SK-N-SH (cell line): ENCODE results near the gene SEMA3F. TPM values are rescaled to one million over a fixed set of nuclear protein-coding genes. Genes with fewer than 3 reads are reported as not detected.

ENCODE experiments used
- CTCF ChIA-PET: fragments of 300-600, 350-600 bp; formaldehyde crosslinking; extraction: SDS; loops from one replicate; lab custom pipeline; 2021; lab: Yijun Ruan, JAX
- POLR2A ChIA-PET: fragments of 350-600 bp; sonication (Branson Sonifier 250); formaldehyde crosslinking; extraction: SDS; loops from one replicate; lab custom pipeline; 2020; ENCODE audit warnings: antibody characterized with exemption, inconsistent platforms; lab: Yijun Ruan, JAX
- DNase-seq: peaks from one replicate; pipeline ENCODE4 v3.0.0; 2012
- H2AFZ ChIP-seq: fragments of 200-600 bp; sonication (generic); 2 replicates; pipeline ENCODE4 v1.8.1; 2016; ENCODE audit warnings: antibody characterized with exemption, mild to moderate bottlenecking, low read depth
- H3F3A ChIP-seq: fragments of 200-600 bp; sonication (generic); replicated peaks from 2 replicates; pipeline ENCODE3; 2016; ENCODE audit warnings: antibody characterized with exemption, mild to moderate bottlenecking; ENCODE audit not compliant: insufficient read depth
- H3K27ac ChIP-seq, 2 experiments: fragments of 200-500 bp in 1 of 2; fragments of 200-600 bp in 1 of 2; sonication (Bioruptor generic) in 1 of 2; sonication (generic), shearing (Covaris generic) in 1 of 2; 2 replicates each; pipeline versions ENCODE4 v1.5.1 to v1.6.1; 2014 to 2016; ENCODE audit warnings: low read depth in 2 of 2, inconsistent platforms in 1 of 2, low read length in 1 of 2, mild to moderate bottlenecking in 1 of 2, mixed read lengths in 1 of 2
- H3K27me3 ChIP-seq: fragments of 200-600 bp; sonication (generic), shearing (Covaris generic); 2 replicates; pipeline ENCODE4 v1.6.1; 2016; ENCODE audit warnings: mixed run types; ENCODE audit not compliant: insufficient read depth
- H3K36me3 ChIP-seq, 2 experiments: fragments of 200-500 bp in 1 of 2; fragments of 200-600 bp in 1 of 2; sonication (Bioruptor generic) in 1 of 2; sonication (generic) in 1 of 2; replicated peaks in 1 of 2; 2 replicates each; pipeline versions ENCODE3 to v1.5.1; 2014 to 2016; ENCODE audit warnings: low read length in 1 of 2, mild to moderate bottlenecking in 1 of 2; ENCODE audit not compliant: insufficient read depth in 2 of 2, control insufficient read depth in 1 of 2
- H3K4me1 ChIP-seq, 2 experiments: fragments of 200-500 bp in 1 of 2; fragments of 200-600 bp in 1 of 2; sonication (Bioruptor generic) in 1 of 2; sonication (generic), shearing (Covaris generic) in 1 of 2; 2 replicates each; pipeline versions ENCODE4 v1.5.1 to v1.6.1; 2014 to 2016; ENCODE audit warnings: low read depth in 1 of 2, low read length in 1 of 2, mixed run types in 1 of 2; ENCODE audit not compliant: insufficient read depth in 2 of 2, control insufficient read depth in 1 of 2
- H3K4me2 ChIP-seq: fragments of 200-600 bp; sonication (generic), shearing (Covaris generic); 2 replicates; pipeline ENCODE4 v1.6.1; 2017; ENCODE audit warnings: mixed run types
- H3K4me3 ChIP-seq, 2 experiments: fragments of 200-500 bp in 1 of 2; fragments of 200-600 bp in 1 of 2; sonication (Bioruptor generic) in 1 of 2; sonication (generic), shearing (Covaris generic) in 1 of 2; 2 replicates each; pipeline versions ENCODE4 v1.5.1 to v1.8.1; 2014 to 2016; ENCODE audit warnings: low read depth in 2 of 2, inconsistent platforms in 1 of 2, low read length in 1 of 2, mild to moderate bottlenecking in 1 of 2, mixed read lengths in 1 of 2, moderate library complexity in 1 of 2
- H3K79me2 ChIP-seq: fragments of 200-600 bp; sonication (generic); 2 replicates; pipeline ENCODE4 v1.8.1; 2017; ENCODE audit warnings: mild to moderate bottlenecking; ENCODE audit not compliant: insufficient read depth
- H3K9ac ChIP-seq: fragments of 200-600 bp; sonication (generic); 2 replicates; pipeline ENCODE4 v1.6.1; 2017; ENCODE audit warnings: mixed run types
- H3K9me2 ChIP-seq: fragments of 200-600 bp; sonication (generic); 2 replicates; pipeline ENCODE4 v1.6.1; 2017; ENCODE audit warnings: mixed run types
- H3K9me3 ChIP-seq: fragments of 200-600 bp; sonication (generic); 2 replicates; pipeline ENCODE4 v1.6.1; 2017; ENCODE audit warnings: mixed run types, mild to moderate bottlenecking, moderate library complexity
- H4K20me1 ChIP-seq: fragments of 200-600 bp; sonication (generic); 2 replicates; pipeline ENCODE4 v1.6.1; 2017; ENCODE audit warnings: mild to moderate bottlenecking, mixed run types; ENCODE audit not compliant: insufficient read depth
- CHD2 ChIP-seq: fragments of 150-350 bp; IDR thresholded peaks from 2 replicates; pipeline ENCODE4 v1.6.1; 2018; ENCODE audit warnings: low read length; ENCODE audit not compliant: partially characterized antibody
- CTCF ChIP-seq: fragments of 200-600 bp; sonication (generic); IDR thresholded peaks from 2 replicates; pipeline ENCODE4 v1.6.1; 2017; ENCODE audit warnings: antibody characterized with exemption, mild to moderate bottlenecking, moderate library complexity
- EP300 ChIP-seq, 2 experiments: IDR thresholded peaks; 2 replicates each; pipeline versions ENCODE4 v1.4.0 to v1.6.1; 2012; ENCODE audit warnings: borderline replicate concordance in 1 of 2, low read depth in 1 of 2, low read length in 1 of 2
- FOXJ3 ChIP-seq: sonication (generic); formaldehyde crosslinking; IDR thresholded peaks from 2 replicates; pipeline ENCODE4 v1.5.1; 2020; ENCODE audit warnings: mild to moderate bottlenecking, missing genetic modification reagents
- GABPA ChIP-seq: IDR thresholded peaks from 2 replicates; pipeline ENCODE4 v1.4.0; 2012; ENCODE audit warnings: low read depth, mild to moderate bottlenecking
- IRF3 ChIP-seq: fragments of 150-350 bp; IDR thresholded peaks from 2 replicates; pipeline ENCODE4 v1.6.1; 2016; ENCODE audit warnings: mild to moderate bottlenecking, low read depth, low read length
- JUND ChIP-seq: IDR thresholded peaks from 2 replicates; pipeline ENCODE4 v1.4.0; 2012
- MXI1 ChIP-seq: IDR thresholded peaks from 2 replicates; pipeline ENCODE4 v1.6.1; 2012; ENCODE audit warnings: mild to moderate bottlenecking, low read depth, low read length, improper control_type of control experiment
- PBX3 ChIP-seq: IDR thresholded peaks from 2 replicates; pipeline ENCODE4; 2012
- POLR2AphosphoS5 ChIP-seq: IDR thresholded peaks from 2 replicates; pipeline ENCODE4 v1.6.1; 2012; ENCODE audit warnings: low read depth, low read length
- RCOR1 ChIP-seq: fragments of 150-350 bp; IDR thresholded peaks from 2 replicates; pipeline ENCODE4 v1.6.1; 2017; ENCODE audit warnings: antibody characterized with exemption, low read length
- TAF1 ChIP-seq: IDR thresholded peaks from 2 replicates; pipeline ENCODE4 v1.6.1; 2012; ENCODE audit warnings: low read depth, mild to moderate bottlenecking, low read length, moderate library complexity, borderline replicate concordance
- TCF12 ChIP-seq: IDR thresholded peaks from 2 replicates; pipeline ENCODE4 v1.4.0; 2012
- TEAD4 ChIP-seq: IDR thresholded peaks from 2 replicates; pipeline ENCODE4 v1.4.0; 2012; ENCODE audit warnings: mild to moderate bottlenecking, borderline replicate concordance; ENCODE audit not compliant: insufficient read depth
- USF2 ChIP-seq: fragments of 150-350 bp; IDR thresholded peaks from 2 replicates; pipeline ENCODE4 v1.6.1; 2017; ENCODE audit warnings: antibody characterized with exemption, low read length, low read depth, borderline replicate concordance
- YY1 ChIP-seq: IDR thresholded peaks from 2 replicates; pipeline ENCODE4 v1.4.0; 2012; ENCODE audit warnings: low read depth, mild to moderate bottlenecking
- ZBTB33 ChIP-seq: IDR thresholded peaks from 2 replicates; pipeline ENCODE4 v1.4.0; 2012; ENCODE audit warnings: low read depth, borderline replicate concordance
- WGBS: methylation state at CpG from one replicate; pipeline ENCODE4 v1.1.6; 2017; ENCODE audit warnings: low lambda C conversion rate; 5-methylcytosine and 5-hydroxymethylcytosine counted together
- polyA plus RNA-seq, 3 experiments: library from polyadenylated mRNA; depleted of rRNA; stranded (reverse); fragments of >200 nt; gene quantifications; 2 replicates each; pipeline ENCODE4 v1.2.3, GENCODE V29; 2012

Gene SEMA3F
- polyA plus RNA-seq, 1 of the 3 experiments (the other 2 are of a cell fraction): 30.4 TPM

GRCh38 chr3:50174517-50174895, 19.4 kb downstream of the SEMA3F start:
- H2AFZ ChIP-seq: no peak overlapping the region
- H3K27ac ChIP-seq: no peak overlapping the region
- H3K9me2 ChIP-seq: no peaks in the 10 kb centered on the region
- H3K4me2 ChIP-seq: no peak overlapping the region
- H3K4me1 ChIP-seq: peaks cover 5 to 16% of the 10 kb centered on the region in 2 experiments; a peak in 3 of 4 replicates
- POLR2A ChIA-PET: no interaction called here
- H3K79me2 ChIP-seq: peaks cover 12% of the 10 kb centered on the region; the same call in 1 of the 2 replicates
- no peaks in the 10 kb centered on the region for H4K20me1 ChIP-seq
- TF ChIP-seq FOXJ3 (no peak), YY1 (no peak)
- TF ChIP-seq, all 33 proteins: peak for 0
- Histone ChIP-seq H3F3A (no peaks in the 10 kb centered on the region), H3K9me3 (no peaks in the 10 kb centered on the region), H3K36me3 (peaks cover under 1 to 5% of the 10 kb centered on the region in 2 experiments), H3K27me3 (no peaks in the 10 kb centered on the region), H3K9ac (no peak overlapping the region), H3K4me3 (no peak overlapping the region)
- CTCF ChIA-PET: interaction anchor here (1.1 to 23.1 kb wide), 4 partner anchors 9 to 53 kb away, joined by 3 to 684 read pairs (median 10); partner anchors contain the start of gene GNAT1
- 100% methylated on average over 3 of the region's 7 CpGs for WGBS
- no peak for DNase-seq

- Histone ChIP-seq H3K27ac (no peak overlapping the region), H3K4me2 (no peak overlapping the region), H3F3A (no peaks in the 10 kb centered on the region), H3K4me1 (peaks cover 5 to 16% of the 10 kb centered on the region in 2 experiments; a peak in 3 of 4 replicates), H3K9me3 (no peaks in the 10 kb centered on the region), H4K20me1 (no peaks in the 10 kb centered on the region), H3K27me3 (no peaks in the 10 kb centered on the region), H3K79me2 (peaks cover 12% of the 10 kb centered on the region; the same call in 1 of the 2 replicates), H3K9ac (no peak overlapping the region), H2AFZ (no peak overlapping the region), H3K36me3 (peaks cover 5 to 6% of the 10 kb centered on the region in 2 experiments), H3K9me2 (no peaks in the 10 kb centered on the region), H3K4me3 (no peak overlapping the region)
- ChIA-PET CTCF (interaction anchor here (0.6 to 23.1 kb wide), 6 partner anchors 8 to 54 kb away, joined by 3 to 684 read pairs (median 3); partner anchors contain the start of gene GNAT1), POLR2A (no interaction called here)
- TF ChIP-seq RCOR1 (no peak), CTCF (no peak), PBX3 (no peak), CHD2 (no peak), POLR2AphosphoS5 (no peak), USF2 (no peak), ZBTB33 (no peak), MXI1 (no peak), GABPA (no peak), TAF1 (no peak), JUND (no peak), TEAD4 (no peak), TCF12 (no peak), IRF3 (no peak), EP300 (IDR thresholded peaks at IDR 0.05; ENCODE audit: borderline replicate concordance in 1 of 2, low read depth in 1 of 2, low read length in 1 of 2) (no peak)
- DNase-seq: no peak
- WGBS: 96% methylated on average over 13 of the region's 17 CpGs
Observed at GRCh38 chr3:50174947-50175524, 19.9 kb downstream of the SEMA3F start.
